Gastroesophageal sphincter (tissue), 4 donors: ENCODE data around the gene MBNL1. TPM values are rescaled to one million over a fixed set of nuclear protein-coding genes. Genes with fewer than 3 reads are reported as not detected.
"Not testable (repeated sequence)": the region's sequence is repeated elsewhere in the genome, so short reads cannot be mapped to it uniquely, and the experiment has no call there.

Experiments
- ATAC-seq: fragments of 150-250 bp; one replicate; pipeline ENCODE4 v1.9.1; 2016; ENCODE audit warnings: mild to moderate bottlenecking, moderate library complexity
- H3K27ac ChIP-seq, 4 donors: fragments of 200-600 bp; sonication (generic) in 3 of 4; 1 replicate in 3 of 4; 2 replicates in 1 of 4; pipeline ENCODE4 v1.5.1; 2016 to 2019
- H3K27me3 ChIP-seq: fragments of 200-600 bp; sonication (generic); one replicate; pipeline ENCODE4 v1.5.1; 2019
- H3K36me3 ChIP-seq, 2 donors: fragments of 200-600 bp; sonication (generic); one replicate each; pipeline ENCODE4 v1.5.1; 2019; ENCODE audit warnings: control low read depth in 1 of 2
- H3K4me1 ChIP-seq, 3 donors: fragments of 200-600 bp; sonication (generic); 1 replicate in 2 of 3; 2 replicates in 1 of 3; pipeline ENCODE4 v1.5.1; 2016 to 2019; ENCODE audit warnings: control low read depth in 2 of 3
- H3K4me3 ChIP-seq, 2 donors: fragments of 200-600 bp; sonication (generic); one replicate each; pipeline ENCODE4 v1.5.1; 2019; ENCODE audit warnings: mild to moderate bottlenecking in 1 of 2, moderate library complexity in 1 of 2
- H3K9me3 ChIP-seq, 3 donors: fragments of 200-600 bp; sonication (generic); one replicate each; pipeline ENCODE4 v1.5.1; 2017 to 2019; ENCODE audit warnings: control low read depth in 2 of 3
- EP300 ChIP-seq: sonication (generic); formaldehyde crosslinking; IDR thresholded peaks from one replicate; pipeline ENCODE4 v1.6.1; 2017; ENCODE audit warnings: antibody characterized with exemption, mild to moderate bottlenecking
- POLR2A ChIP-seq, 2 donors: fragments of 450-650 bp; IDR thresholded peaks; one replicate each; pipeline ENCODE4 v1.6.1; 2017; ENCODE audit warnings: antibody characterized with exemption in 2 of 2, mild to moderate bottlenecking in 2 of 2, moderate library complexity in 1 of 2
- POLR2AphosphoS5 ChIP-seq: sonication (generic); formaldehyde crosslinking; IDR thresholded peaks from one replicate; pipeline ENCODE4 v1.6.1; 2017; ENCODE audit warnings: antibody characterized with exemption
- WGBS, 2 donors: methylation state at CpG; one replicate each; pipeline ENCODE4 v1.1.5; 2018; ENCODE audit warnings: low coverage in 1 of 2; 5-methylcytosine and 5-hydroxymethylcytosine counted together
- total RNA-seq, 4 donors: library from RNA; depleted of rRNA; stranded (reverse); fragments of >200 nt; gene quantifications; one replicate each; pipeline ENCODE4 v1.1.0, GENCODE V29; 2016
- TF ChIP-seq, protein P1 (sequence below), 4 experiments: fragments of 200-600 bp in 2 of 4; fragments of 450-650 bp in 2 of 4; sonication (generic) in 1 of 4; IDR thresholded peaks; one replicate each; pipeline ENCODE4 v1.5.1; 2017 to 2019; ENCODE audit warnings: antibody characterized with exemption in 4 of 4, mild to moderate bottlenecking in 2 of 4, moderate library complexity in 2 of 4

MBNL1 gene
- total RNA-seq, 4 donors from 2014 or later, result 623 to 745 (median 684) TPM

DNA sequence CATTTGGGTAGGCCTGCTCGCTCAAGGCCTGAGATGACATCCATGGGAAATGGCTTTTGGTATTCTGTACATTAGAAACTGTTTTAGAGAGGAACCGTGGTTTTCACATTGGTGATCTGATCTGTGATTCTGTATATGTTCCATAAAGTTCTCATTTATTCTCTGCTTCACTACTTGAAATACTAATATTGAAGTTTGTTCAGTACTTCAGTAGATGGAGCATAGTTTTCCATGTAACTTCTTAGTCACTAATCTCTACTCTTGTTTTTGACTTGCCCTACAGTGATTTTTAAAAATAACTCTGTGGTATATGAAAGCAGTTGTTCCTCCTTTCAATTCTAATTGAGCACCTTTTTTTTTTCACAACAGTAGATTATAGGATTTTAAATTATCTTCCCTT, 66.5 kb downstream of the MBNL1 start:
- TF ChIP-seq POLR2A (IDR thresholded peaks at IDR 0.05) (no peak), POLR2AphosphoS5 (no peak), EP300 (no peak)
- TF ChIP-seq, protein P1, sequence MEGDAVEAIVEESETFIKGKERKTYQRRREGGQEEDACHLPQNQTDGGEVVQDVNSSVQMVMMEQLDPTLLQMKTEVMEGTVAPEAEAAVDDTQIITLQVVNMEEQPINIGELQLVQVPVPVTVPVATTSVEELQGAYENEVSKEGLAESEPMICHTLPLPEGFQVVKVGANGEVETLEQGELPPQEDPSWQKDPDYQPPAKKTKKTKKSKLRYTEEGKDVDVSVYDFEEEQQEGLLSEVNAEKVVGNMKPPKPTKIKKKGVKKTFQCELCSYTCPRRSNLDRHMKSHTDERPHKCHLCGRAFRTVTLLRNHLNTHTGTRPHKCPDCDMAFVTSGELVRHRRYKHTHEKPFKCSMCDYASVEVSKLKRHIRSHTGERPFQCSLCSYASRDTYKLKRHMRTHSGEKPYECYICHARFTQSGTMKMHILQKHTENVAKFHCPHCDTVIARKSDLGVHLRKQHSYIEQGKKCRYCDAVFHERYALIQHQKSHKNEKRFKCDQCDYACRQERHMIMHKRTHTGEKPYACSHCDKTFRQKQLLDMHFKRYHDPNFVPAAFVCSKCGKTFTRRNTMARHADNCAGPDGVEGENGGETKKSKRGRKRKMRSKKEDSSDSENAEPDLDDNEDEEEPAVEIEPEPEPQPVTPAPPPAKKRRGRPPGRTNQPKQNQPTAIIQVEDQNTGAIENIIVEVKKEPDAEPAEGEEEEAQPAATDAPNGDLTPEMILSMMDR (IDR thresholded peaks at IDR 0.05), result no peak
- H3K36me3 ChIP-seq, result peaks cover 0 to 10% of the 10 kb centered on the region in 2 donors
- peaks cover 16 to 95% (median 26%) of the 10 kb centered on the region in 3 donors for H3K4me1 ChIP-seq

DNA sequence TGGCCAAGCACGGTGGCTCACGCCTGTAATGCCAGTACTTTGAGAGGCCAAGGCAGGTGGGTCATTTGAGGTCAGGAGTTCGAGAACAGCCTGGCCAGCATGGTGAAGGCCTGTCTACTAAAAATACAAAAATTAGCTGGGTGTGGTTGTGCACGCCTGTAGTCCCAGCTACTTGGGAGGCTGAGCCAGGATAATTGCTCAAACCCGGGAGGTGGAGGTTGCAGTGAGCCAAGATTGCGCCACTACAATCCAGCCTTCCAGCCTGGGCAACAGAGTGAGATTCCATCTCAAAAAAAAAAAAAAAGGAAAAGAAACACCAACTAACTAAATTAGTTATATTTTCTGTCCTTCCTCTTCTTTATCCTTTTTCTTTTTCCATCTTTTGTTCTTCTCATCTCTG, 68.6 kb downstream of the MBNL1 start:
- H3K4me3 ChIP-seq, H3K27me3 ChIP-seq, H3K9me3 ChIP-seq: not testable (repeated sequence)
- peaks cover 0 to 16% of the 10 kb centered on the region in 2 donors for H3K36me3 ChIP-seq
- ATAC-seq, result peak; percentile 58
- H3K27ac ChIP-seq, result peak overlapping the region in 1 of 4 donors; percentile 46
- H3K4me1 ChIP-seq, result peaks cover 2 to 94% (median 13%) of the 10 kb centered on the region in 3 donors
- WGBS, 2 donors, result 57 to 65% methylated on average over 6 of the region's 6 CpGs

More for the DNA sequence above, 66.5 kb downstream of the MBNL1 start:
- no peak for ATAC-seq
- no peak overlapping the region for H3K4me3 ChIP-seq
- no peaks in the 10 kb centered on the region for H3K27me3 ChIP-seq
- H3K27ac ChIP-seq, result peak overlapping the region in 3 of 4 donors; percentile 2 to 46 (median 46)
- no peaks in the 10 kb centered on the region for H3K9me3 ChIP-seq
- 92 to 96% methylated on average over 2 of the region's 2 CpGs for WGBS, 2 donors

DNA sequence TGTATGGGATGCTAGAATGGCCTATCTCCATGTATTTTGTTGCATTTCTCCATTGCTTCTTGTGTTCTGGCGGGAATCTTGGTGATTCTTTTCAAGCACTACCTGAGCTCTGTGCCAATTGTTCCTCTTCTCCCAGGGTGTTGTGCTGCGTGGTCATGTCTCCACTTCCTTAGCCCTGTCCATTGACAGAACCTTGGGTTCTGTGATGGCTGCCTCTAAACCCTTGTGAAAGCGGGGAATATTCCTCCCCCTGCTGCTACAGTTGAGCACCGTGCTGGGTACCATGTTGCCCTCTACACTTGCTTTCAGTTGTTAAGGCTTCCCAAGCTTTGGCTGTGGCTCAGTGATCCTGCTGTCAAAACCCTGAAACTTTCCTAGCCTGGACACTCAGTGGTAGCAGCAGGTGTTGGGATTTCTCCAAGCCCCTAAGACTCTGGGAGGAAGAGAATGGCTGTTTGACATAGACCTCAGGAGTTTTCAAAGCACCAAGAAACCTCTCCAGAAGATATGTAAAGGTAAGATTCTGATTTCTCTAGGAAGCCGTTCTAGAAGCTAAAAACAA, 69.5 kb downstream of the MBNL1 start:
- no peak for ATAC-seq
- peaks cover 0 to 90% (median 10%) of the 10 kb centered on the region in 3 donors for H3K4me1 ChIP-seq
- H3K27me3 ChIP-seq, result no peaks in the 10 kb centered on the region
- H3K4me3 ChIP-seq, result no peak overlapping the region
- no peaks in the 10 kb centered on the region for H3K9me3 ChIP-seq
- H3K27ac ChIP-seq, result peak overlapping the region in 2 of 4 donors; percentile 28 to 37
- no peak for TF ChIP-seq POLR2AphosphoS5
- no peak for TF ChIP-seq POLR2A (IDR thresholded peaks at IDR 0.05)
- TF ChIP-seq EP300, result no peak
- TF ChIP-seq, protein P1 (IDR thresholded peaks at IDR 0.05), result no peak
- H3K36me3 ChIP-seq, result peaks cover 0 to 16% of the 10 kb centered on the region in 2 donors
- 93 to 100% methylated on average over 1 to 5 of the region's 5 CpGs for WGBS, 2 donors

DNA sequence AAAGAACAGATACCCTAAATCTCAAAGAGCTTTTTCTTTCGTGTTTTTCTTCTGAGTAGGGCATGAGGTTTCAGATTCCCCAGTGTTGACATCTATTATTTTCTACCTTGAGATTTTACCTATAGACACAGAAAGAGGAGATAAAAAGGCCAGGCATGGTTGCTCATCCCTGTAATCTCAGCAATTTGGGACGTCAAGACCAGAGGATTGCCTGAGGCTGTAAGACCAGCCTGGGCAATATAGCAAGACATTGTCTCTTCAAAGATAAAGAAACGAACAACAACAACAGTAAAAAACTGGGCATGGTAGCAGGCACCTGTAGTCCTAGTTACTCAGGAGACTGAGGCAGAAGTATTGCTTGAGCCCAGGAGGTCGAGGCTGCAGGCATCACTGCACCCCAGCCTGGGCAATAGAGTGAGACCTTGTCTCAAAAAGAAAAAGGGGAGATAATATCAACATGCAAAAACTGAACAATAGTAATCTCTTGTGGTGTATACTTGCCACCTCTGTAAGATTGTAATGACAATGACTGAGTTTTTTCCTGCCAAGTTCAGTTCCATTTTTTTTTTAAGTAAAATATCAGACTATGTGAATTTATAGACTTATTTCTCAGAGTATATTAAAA, 71.3 kb downstream of the MBNL1 start:
- Histone ChIP-seq H3K4me1 (peaks cover 0 to 85% (median 8%) of the 10 kb centered on the region in 3 donors), H3K27me3 (no peaks in the 10 kb centered on the region), H3K4me3 (no peak overlapping the region), H3K9me3 (no peaks in the 10 kb centered on the region), H3K36me3 (peaks cover 0 to 14% of the 10 kb centered on the region in 2 donors), H3K27ac (no peak overlapping the region)
- no peak for ATAC-seq
- 83 to 91% methylated on average over 3 to 4 of the region's 4 CpGs for WGBS, 2 donors
- TF ChIP-seq POLR2AphosphoS5, result no peak
- TF ChIP-seq EP300, result no peak
- TF ChIP-seq POLR2A (IDR thresholded peaks at IDR 0.05), result no peak
- TF ChIP-seq, protein P1 (IDR thresholded peaks at IDR 0.05), result no peak

DNA sequence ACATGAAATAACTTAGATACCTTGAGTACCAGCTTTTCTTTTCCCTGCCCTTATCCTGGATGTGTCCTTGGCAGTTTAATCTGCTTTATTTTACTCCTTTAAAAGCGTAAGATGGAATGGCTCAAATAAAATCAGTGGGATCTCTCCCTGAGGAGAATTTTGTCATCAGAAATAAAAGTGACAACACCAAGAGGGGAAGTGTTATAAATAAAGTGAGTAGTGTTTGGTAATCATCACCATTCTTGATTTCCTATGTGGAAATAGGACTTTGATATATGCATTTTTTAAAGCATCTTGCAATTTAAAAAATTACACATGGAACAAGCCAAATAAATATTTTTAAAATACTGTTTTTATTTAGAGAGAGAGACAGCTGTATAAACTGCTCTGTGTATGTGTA, 76.5 kb downstream of the MBNL1 start:
- H3K27me3 ChIP-seq, result no peaks in the 10 kb centered on the region
- H3K9me3 ChIP-seq, result no peaks in the 10 kb centered on the region
- ATAC-seq, result no peak
- H3K4me1 ChIP-seq, result peaks cover 9 to 79% (median 15%) of the 10 kb centered on the region in 3 donors
- peaks cover 0 to 6% of the 10 kb centered on the region in 2 donors for H3K36me3 ChIP-seq
- TF ChIP-seq POLR2AphosphoS5 (no peak), EP300 (no peak), POLR2A (IDR thresholded peaks at IDR 0.05) (no peak)
- TF ChIP-seq, protein P1 (IDR thresholded peaks at IDR 0.05), result no peak
- WGBS, 2 donors, result 67 to 71% methylated on average over 1 of the region's 1 CpG
- H3K4me3 ChIP-seq, result no peak overlapping the region
- no peak overlapping the region for H3K27ac ChIP-seq
